HG03460 (cell line): ENCODE measurements around the gene COMTD1.
"Not testable (repeated sequence)": the region's sequence is repeated elsewhere in the genome, so short reads cannot be mapped to it uniquely, and the experiment has no call there.

Experiments used
- ATAC-seq: cut with Tn5 transposase; IDR thresholded peaks from one replicate; pipeline ENCODE4 v1.9.1; 2021; ENCODE audit not compliant: unreplicated experiment

COMTD1 gene

DNA sequence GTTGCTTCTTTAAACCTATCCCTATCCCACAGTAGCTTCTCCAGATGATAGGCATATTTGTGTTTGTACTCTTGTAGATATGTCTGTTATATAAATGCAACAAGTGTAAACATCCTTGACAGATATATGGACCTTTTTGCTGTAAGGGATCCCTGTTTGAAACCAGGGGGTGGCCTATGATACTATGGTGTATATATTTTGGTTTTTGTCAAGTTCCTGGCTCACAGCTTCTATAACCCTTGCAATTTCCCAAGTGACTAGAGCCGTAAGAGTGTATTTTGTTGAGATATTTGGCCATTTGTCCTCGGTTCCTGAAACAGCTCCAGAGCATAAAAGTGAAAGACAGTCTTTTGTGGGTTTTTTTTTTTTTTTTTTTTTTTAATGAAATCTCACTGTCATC is 9.7 kb downstream of the COMTD1 start:
- ATAC-seq, result no peak

DNA sequence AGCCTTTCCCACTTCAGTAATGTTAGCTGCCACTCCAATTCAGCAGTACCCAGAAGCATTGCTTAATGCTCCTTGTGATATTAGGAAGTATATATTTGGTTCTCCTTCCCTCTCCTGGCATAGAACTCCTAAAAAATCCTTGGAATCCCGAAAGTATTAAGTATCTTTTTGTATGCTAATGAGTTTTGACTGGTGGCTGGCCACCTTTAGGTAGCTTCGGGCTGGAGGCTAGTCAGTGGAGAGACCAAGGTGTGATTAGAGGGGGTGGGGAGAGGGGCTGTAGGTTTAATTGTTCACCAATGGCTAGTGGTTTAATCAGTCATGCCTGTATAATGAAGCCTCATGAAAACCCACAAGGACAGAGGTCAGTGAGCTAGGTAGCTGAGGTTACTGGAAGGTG is 12.2 kb downstream of the COMTD1 start:
- ATAC-seq, result no peak

DNA sequence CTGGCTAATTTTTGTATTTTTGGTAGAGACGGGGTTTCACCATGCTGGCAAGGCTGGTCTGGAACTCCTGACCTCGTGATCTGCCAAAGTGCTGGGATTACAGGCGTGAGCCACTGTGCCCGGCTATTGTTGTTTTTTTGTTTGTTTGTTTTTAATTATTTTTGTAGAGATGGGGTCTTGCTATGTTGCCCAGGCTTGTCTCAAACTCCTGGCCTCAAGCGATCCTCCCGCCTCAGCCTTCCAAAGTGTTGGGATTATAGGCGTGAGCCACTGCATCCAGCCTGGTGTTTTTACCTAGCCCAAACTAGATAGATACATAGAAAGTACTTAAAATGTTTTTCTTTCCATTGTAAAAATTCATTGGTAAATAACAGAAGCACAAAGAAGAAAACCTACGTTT is 14.3 kb downstream of the COMTD1 start:
- ATAC-seq, result not testable (repeated sequence)

DNA sequence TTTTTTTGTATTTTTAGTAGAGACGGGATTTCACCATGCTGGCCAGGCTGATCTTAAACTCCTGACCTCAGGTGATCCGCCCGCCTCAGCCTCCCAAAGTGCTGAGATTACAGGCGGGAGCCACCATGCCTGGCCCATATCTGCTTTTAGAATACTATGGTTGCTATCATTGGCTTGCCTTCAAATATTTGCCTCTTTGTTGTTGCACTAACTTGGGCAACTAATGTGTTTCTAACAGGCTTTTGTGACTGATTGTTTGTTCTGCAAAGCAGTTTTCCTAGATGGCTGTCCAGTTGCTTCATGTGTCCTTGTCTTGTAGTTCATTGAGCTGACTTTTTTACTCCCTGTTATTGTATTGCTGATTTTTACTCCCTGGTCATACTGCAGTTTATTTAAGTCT is 15.5 kb downstream of the COMTD1 start:
- no peak for ATAC-seq

DNA sequence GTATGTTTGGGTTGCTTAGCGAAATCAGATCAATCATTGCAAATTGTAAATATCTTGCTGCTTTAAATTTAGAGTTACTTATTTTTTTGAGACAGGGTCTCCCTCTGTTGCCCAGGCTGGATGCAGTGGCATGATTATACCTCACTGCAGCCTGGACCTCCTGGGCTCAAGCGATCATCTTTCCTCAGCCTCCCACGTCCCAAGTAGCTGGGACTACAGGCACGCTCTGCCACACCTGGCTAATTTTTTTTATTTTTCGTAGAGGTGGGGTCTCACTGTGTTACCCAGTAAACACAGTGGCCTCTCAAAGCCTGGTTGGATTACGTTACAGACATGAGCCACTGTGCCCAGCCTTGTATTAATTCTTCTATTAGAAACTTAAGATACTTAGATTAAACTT is 23.4 kb downstream of the COMTD1 start:
- no peak for ATAC-seq

DNA sequence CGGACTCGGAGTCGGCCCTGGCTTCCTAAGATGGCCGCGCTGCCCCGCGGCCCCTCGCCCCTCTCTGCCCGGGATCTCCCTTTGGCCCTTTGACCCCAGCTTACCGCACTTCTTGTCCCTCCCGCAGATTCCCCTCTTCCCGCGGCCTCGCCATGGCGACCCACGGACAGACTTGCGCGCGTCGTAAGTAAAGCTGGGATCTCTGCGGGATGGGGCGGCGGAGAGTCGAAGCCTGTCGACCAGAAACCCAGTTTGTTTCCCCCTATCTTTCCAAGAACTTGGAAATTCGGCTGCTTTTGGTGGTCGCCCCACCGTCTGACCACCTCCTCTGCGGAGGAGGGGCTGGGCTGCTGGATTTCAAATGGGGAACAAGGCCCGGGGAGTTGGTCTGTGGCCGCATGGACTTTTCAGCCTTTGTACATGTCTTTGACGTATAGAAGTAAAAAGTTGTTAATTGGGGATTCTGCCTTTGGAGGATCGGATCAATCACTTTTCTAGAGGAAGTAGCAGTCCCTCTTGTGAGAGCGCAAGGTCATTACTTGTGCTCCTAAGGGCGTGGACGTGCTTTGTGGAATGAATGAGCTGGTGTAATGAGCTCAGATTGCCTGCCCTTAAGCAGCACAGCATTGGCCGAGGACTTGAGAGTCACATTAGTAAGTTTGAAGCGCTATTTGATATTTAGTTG is 24.6 kb downstream of the COMTD1 start:
- no peak for ATAC-seq

DNA sequence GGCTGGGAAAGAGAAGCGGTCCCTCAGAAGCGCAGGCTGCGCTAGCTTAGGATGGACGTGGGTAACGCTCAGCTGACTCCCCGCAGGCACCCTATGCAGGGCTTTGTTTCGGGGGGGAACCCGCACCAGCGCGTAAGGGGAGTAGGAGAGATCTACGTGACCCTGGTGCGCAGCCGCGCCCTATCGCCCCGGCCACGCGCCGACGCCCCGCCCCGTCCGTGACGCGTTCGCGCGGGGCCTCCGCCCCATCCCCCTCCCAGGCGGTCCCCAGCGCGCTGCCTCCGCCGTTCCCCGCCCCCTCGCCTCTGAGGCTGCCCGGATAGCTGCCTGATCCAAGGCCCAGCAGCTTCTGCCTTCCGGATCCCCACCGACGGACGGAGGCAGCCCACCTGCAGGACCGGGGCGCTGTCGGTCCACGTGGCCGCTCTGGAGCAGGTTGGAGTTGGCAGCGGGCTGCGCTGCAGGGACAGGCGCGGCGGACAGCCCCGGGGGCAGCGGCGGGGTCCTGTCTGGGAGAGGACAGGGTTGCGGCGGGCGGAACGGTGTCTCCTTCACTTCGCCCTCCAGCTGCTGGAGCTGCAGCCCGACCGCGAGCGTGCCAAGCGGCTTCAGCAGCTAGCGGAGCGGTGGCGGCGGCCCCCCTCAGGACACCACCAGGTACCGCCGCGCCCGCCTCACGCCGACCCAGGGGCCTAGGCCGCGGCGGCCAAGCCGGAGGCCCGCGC is 25.3 kb downstream of the COMTD1 start, which contains the start of gene VDAC2:
VDAC2 (plus strand) TSS at position 515 of the 725 bp plus-strand sequence. CDS start 363 bp downstream, outside the sequence.
- peak; percentile 84 for ATAC-seq

DNA sequence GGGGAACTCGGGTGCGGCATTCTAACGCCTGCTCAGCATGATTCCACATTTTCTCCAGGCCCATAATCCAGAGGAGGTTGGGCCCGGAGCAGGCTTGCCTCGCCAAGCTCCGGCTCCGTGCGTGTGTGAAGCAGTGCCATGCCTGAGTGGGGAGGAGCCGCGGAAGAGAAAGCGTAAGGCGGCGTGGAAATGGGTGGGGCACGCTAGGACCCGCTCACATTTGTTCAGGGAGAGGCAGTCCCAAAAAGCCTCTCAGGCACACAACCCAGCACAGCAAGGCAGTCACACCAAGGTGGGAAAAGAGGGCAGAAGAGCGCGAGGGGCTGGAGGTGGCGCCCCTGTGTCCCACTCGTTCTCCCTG is 25.9 kb downstream of the COMTD1 start:
- peak; percentile 53 for ATAC-seq

DNA sequence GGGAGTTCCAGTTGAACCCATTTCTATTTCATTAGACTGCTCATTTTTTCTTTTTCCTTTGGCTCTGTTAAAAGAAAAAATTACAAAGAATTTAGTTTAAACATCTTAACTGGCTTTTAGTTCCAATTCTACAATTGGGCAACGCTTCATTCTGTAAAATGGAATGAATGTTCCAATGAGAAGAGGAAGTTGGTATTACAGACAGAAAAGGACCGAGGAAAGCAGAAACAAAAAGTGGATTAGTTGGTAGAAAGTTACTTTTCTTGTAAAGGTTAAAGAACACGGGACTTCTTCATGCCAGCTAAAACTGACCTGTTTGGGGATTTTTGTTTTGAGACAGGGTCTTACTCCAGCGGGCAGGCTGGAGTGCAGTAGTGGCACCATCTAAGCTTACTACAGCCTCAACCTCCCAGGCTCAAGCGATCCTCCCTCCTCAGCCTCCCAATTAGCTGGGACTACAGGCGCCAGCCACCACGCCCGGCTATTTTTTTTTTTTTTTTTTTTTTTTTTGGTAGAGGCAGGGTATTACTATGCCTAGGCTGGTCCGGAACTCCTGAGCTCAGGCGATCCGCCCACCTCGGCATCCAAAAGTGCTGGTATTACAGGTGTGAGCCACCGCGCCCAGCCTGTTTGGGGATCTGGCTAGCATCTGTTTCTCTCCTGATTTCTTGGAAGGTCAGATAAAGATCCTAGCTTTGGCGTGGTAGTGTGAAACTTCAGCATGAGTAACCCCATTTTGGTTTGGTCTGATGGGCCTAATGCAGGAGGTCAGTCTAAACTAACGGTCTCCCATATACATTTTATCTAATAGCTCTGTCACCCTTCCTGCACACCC is 26.5 kb downstream of the COMTD1 start:
- ATAC-seq, result no peak

DNA sequence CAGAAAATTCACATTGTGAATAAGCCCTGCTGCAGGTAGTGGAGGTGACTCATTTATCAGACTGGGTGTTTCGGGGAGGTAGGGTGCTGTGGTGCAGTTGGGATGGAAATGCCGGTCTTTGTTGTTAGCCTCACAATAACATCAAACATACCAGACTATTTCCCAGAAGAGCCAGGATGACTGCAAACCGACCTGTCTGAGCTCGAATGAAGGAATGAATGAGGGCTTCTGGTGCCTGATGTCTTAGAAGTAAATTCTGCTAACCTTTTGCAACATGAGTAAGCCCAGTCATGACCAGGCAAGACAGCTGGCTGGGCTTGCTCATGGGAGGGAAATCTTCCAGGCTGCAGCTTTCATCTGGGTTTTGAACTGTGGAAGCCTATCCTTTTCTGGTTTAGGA is 27.6 kb downstream of the COMTD1 start:
- ATAC-seq, result no peak

DNA sequence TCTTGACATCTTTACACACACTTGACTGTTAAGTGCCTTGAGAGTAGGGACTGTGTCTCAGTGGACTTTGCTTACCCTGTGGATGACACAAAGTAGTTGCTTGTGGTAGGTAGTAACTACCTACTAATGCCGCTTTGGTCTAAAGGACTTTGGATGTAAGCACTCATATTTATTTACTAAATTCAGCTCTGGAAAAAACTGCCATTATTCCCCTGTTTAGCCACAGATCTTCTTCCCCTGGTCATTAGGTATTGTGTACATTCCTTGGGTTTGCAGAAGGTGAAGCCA is 28.0 kb downstream of the COMTD1 start:
- ATAC-seq, result no peak

DNA sequence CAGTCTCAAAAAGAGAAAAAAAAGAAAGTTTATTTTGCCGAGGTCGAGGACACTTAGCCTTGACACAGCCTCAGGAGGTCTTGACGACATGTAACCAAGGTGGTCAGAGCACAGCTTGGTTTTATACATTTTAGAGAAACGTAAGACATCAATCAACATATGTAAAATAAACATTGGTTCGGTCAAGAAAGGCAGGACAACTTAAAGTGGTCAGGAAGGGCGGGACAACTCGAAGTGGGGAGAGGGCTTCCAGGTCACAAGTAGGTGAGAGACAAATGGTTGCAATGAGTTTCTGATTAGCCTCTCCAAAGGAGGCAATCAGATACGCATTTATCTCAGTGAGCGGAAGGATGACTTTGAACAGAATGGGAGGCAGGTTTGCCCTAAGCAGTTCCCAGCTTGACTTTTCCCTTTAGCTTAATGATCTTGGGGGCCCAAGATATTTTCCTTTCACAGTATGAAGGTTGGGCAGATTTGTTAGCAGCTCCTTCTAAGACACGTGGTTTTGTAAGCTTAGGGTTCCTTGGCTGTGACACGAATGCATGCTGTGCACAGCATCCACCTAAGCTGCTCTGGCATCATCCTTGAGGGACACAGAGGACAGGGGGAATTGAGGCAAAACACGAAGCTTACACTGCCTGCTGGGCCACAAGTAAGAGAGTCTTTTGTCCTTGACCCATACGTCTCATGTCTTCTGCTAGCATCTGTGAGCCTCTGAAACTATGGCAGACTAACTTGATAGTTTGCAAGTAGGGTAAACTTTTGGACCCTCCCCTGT is 28.5 kb downstream of the COMTD1 start:
- ATAC-seq, result no peak

DNA sequence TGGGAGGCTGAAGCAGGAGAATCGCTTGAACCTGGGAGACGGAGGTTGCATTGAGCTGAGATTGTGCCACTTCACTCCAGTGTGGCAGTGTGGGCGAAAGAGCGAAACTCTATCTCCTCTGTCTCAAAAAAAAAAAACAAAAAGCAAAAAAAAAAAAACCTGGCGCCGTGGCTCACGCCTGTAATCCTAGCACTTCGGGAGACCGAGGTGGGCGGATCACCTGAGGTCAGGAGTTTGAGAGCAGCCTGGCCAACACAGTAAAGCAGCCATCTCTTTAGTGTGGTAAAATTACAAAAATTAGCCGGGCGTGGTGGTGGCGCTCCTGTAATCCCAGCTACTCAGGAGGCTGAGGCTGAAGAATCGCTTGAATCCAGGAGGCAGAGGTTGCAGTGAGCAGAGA is 29.1 kb downstream of the COMTD1 start:
- ATAC-seq, result not testable (repeated sequence)

DNA sequence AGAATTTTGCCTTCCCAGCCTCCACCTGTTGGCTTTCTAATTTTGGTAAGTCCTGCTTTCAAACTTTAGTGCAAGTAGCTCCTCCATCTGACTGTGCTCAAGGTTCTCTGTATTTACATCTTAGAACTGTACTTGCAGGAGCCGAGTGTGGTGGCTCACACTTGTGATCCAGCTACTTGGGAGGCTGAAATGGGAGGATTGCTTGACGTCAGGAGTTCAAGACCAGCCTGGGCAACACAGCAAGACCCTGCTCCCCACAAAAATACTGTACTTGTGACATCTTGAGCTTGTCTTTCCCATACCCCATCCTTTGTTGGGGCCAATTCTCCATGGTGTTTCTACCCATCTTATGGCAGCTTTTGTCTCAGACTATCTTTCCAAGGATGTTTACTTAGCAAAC is 29.8 kb downstream of the COMTD1 start:
- ATAC-seq, result no peak

DNA sequence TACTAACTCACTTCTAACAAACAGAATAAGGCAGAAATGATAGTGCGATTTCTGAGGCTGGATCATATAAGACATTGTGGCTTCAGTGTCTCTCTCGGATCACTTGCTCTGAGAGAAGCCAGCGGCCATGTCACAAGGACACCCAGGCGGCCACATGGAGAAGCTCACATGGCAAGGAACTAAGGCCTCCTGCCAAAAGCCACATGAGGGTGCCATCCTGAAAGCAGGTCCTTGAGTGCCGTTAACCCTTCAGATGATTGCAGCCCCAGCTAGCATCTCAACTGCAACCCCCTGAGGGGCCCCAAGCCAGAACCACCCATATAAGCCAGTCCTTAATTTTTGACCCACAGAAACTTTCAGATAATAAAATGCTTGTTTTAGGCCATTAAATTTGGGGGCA is 32.0 kb downstream of the COMTD1 start:
- no peak for ATAC-seq

DNA sequence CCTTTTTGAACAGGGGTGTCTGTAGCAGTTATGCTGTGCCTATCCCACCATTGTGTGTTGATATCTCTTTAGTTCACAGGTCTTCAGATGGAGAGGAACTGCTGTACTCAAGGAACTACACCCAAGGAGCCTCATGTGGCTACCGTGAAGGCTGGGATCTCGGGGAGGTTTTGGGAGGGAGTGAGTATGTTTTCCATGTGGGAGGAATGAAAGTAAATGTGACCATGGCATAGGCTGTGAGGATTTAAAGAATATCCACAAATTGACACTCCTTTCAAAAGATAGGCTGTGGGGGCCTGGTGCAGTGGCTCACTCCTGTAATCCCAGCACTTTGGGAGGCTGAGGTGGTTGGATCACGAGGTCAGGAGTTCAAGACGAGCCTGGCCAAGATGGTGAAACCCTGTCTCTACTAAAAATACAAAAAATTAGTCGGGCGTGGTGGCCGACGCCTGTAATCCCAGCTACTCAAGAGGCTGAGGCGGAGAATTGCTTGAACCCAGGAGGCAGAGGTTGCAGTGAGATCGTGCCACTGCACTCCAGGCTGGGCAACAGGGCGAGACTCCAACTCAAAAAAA is 32.6 kb downstream of the COMTD1 start:
- ATAC-seq, result not testable (repeated sequence)

DNA sequence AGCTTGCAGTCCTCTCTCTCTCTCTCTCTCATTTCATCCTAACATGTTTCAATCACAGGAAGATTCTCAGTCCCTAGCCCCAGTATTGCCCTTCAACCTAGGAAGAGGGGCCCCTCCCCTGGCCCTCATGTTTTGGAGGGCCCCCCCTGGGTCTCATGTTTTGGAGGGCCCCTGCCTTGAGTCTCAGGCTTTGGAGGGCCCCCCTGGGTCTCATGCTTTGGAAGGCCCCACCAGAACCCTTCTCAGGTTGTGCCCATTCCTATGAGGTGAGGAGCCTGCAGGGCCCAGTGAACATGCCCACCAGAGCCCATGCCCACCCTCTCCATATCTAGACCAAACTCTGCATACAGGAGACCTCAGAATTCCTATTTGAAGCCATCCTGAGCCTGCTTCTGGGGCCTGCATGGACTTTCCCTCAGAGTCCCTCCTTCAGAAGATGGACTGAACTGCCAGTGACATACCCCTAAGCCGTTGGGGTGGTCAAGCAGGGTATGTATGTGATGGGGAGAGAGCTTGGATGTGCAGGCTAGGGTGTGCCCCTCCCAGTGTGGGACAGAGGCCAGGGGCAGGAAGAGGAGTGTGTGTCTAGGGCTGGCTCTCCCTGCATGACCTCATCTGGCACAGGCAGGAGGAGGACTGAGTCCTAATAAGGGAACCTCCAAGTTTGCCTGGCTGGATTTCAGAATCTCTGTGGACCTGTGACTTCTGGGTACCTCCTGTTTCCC is 33.3 kb downstream of the COMTD1 start:
- ATAC-seq, result no peak

DNA sequence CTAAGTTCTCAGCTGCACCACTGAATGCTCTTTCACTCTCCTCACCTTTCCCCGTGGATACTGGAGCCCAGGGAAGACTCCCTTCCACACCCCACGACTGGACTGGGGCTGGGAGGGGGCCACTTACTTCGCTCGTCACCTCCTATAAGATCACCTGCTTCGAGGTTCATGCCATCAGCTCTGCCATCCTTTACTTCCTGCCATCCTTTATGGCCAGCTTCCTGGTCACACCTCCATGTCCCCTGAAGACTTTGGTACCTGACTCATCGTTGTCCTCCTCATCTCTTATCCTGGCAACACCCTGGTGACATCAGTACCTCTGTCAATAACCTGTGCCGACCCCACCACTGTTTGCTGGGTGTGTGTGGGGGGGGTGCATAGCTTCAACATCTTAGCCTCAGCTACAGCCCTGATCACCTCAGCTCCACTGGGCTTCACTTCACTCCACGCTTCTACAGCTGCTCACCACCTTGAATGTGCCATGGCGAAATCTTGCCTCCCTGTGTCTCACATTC is 33.9 kb downstream of the COMTD1 start:
- no peak for ATAC-seq

DNA sequence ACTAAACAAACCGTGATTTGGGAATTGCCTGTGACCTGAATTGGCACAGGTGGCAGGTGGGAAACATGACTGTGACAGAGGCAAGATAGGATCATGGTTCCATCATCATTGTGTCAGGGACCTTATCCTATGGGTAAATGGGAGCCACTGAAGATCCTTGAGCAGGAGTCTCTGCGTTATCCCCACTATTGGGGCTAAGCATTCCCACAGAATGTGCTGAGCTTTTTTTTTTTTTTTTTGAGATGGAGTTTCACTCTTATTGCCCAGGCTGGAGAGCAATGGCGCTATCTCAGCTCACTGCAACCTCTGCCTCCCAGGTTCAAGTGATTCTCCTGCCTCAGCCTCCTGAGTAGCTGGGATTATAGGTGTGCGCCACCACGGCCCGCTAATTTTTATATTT is 35.8 kb downstream of the COMTD1 start:
- not testable (repeated sequence) for ATAC-seq

DNA sequence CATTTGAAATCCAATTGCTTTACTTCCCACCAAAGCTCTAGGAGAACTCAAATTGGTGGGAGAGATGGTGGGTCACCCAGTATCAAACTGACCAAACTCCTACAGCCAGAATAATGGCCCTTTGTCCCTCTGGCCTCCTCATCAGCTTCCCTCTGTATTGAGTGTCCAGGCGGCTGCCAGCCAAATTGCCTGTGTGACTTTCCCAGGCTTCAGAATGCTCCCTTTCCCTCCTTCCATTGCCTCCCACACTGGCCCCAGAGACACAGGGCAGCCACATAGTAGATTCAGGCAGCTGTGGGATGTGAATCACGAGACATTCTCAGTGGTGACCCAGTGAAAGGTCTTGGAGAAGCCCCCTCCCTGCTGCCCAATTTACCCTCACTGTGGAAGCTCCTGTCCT is 37.9 kb downstream of the COMTD1 start:
- ATAC-seq, result no peak
